ENCODE measurements around the gene PLCB1.
"Not testable (repeated sequence)": the region's sequence is repeated elsewhere in the genome, so short reads cannot be mapped to it uniquely, and the experiment has no call there.

The PLCB1 gene

DNA sequence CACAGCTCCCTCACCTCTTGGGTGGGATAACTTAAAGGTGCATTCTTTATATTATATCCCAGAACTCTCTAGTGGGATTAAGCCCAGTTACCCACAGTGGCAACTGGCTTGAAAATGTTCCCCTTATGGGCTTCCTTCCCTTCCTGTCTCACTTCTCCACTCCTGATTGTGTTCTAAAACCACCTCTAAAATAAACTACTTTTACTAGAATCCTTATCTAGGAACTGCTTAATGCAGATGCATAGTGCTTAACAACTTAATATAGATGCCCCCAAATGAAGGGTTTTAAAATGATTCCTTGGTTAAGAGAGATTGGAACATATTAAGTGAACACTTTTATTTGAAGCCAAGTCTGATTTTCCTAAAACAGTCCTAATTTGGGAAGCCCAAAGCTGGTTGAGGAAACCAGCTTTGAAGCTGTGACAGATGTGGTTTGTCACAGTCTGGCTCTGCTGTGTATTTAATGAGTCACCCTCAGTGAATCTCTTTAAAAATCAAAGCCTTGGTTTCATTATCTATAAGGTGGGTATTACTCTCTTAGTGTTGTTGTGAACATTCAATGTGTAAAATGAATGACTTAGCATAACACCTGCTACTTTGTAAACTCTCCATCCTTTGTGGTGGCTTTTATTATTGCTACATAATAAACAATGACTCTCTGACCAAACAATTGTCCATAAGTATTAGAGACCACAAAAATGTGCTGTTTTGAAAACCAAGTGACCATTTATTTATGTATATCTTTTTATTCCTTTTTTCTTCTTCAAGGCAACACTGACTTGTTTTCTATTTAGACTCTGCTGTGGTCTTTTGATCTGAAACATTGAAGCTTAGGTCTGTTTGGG, 24.4 kb downstream of the PLCB1 start:
- no peak for DNase-seq (ENCODE audit: low read depth, low spot score)

DNA sequence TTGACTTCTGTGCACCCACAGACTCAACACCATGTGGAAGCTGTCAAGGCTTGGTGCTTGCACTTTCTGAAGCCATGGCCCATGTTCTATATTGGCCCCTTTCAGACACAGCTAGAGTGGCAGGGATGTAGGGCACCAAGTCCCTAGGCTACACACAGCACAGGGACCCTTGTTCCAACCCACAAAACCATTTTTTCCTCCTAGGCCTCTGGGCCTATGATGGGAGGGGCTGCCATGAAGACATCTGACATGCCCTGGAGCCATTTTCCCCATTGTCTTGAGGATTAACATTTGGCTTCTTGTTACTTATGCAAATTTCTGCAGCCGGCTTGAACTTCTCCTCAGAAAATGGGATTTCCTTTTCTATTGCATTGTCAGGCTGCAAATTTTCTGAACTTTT, 27.2 kb downstream of the PLCB1 start:
- DNase-seq (ENCODE audit: low read depth, low spot score), result not testable (repeated sequence)

DNA sequence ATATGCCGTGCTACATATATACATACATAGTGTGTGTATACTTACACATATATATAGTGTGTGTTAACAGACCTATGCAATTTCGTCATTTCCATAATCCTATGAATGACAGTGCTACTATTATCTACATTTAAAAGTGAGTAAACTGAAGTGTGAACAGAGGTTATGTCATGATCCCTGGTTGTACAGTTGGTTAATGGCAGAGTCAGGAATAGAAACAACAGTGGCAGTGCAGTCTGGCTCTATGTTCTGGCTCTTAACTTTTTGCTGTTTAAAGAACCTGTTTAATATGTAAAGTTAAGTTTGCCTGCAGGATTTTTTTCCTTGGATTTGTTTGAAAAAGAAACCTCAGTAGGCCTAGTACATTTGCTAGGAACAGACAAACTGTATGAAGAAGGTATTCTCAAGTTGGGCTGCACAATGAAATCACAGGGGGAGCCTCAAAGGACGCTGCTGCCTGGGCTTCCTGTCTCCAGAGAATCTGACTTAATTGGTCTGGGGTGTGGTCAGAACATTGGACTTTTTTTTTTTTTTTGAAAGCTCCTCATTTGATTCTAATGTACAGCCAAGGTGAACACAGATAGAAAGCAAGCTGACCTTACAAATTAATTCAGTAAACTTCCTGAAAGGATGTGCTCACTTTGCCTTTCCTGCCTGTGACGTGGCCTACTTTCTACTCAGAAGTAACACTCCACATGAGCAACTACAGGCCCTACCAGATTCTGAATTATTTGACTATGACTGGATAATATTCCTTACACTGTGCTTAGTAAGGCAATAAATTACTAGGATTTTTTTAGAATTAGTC, 29.4 kb downstream of the PLCB1 start:
- no peak for DNase-seq (ENCODE audit: low read depth, low spot score)

DNA sequence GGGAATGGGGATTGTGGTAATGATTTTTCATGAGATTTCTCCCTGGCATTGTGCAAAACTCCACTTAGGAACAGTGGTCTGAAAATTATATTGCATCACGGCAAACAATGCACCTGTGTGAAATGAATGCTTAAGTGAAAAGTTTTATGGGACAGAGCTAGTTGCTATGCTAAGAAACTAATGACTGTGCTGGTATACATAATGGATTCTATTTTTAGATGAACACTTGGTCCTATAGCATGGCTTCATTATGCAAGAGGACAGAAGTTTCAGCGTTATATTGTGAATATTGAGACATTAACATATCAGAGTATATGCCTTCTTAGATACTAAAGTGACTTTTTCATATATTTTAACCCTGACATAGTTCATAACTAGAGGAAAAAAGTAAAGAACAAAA, 30.5 kb downstream of the PLCB1 start:
- no peak for DNase-seq (ENCODE audit: low read depth, low spot score)

DNA sequence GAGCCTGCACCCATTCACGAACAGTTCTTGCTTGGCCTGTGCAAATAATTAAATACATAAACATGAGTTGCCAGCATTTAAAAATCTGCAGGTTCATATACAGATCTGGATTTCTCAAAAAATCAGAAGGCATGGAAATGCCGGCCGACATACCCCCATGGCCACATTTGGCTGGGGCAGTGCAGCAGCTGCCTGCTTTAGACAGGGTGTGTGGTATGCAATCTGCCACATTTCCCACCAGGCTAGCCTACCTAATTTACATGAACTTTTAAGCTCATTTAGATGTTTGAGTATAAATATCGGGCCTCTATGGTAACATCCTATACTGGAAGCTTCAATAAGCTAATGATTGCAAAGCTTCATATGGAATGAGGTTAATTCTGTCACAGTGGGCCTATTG, 31.5 kb downstream of the PLCB1 start:
- DNase-seq (ENCODE audit: low read depth, low spot score), result no peak

DNA sequence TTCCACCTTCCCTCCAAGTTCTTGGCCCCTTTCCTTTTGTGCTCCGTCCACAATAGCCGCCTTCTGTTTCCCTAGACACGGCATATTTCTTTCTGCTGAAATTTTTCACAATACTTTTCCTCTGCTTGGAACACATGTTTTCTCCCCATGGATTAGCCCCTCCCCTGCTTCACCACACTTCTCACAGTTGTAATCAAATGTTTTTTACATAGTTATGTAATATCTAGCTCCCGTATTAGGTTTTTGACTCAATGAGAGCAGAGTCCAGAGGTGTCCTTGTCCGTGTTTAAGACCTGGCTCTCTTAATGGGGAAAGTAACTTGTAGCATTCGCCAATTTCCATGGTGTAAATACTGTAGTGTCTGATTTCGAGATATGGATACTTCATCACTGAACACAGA, 34.7 kb downstream of the PLCB1 start:
- no peak for DNase-seq (ENCODE audit: low read depth, low spot score)

DNA sequence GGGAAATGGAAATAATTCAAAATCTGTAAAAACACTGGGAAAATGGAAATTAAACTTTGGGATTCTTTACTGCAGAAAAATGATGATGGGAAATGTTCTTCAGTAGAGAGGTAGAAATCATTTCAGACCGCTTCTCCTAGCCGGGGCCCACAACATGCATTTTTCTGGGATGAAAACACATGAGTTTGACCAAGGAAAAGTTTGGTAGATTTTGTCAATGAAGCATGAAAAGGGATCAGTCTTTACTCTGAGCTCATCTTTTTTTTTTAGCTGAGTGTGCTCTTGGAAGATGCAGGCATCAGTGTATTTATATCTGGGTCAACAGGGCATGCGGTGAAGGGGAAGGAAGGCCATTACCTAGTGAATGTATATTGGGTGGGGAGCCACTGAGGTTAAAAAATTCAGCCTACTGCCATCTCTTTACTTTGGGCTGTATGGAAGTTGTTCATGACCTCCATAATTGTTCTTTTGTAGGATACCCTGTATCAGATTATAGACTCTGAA, 36.8 kb downstream of the PLCB1 start:
- DNase-seq (ENCODE audit: low read depth, low spot score), result no peak

DNA sequence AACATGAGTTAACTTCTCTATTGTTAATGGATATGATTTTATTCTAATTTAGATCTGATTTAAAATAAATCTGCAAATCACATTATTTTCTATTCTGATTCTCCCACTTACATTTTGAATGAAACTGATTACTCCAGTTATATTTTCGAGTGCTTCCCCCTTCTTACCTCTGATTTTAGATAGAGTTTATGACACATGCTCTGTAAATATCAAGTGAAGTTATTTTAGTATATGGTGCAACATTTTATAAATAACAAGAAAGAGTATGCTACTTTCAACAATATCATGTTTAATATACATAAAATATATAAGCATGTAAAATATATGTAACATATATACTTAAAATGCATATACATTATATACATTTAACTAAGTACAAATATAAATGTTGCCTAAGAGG, 38.9 kb downstream of the PLCB1 start:
- no peak for DNase-seq (ENCODE audit: low read depth, low spot score)

DNA sequence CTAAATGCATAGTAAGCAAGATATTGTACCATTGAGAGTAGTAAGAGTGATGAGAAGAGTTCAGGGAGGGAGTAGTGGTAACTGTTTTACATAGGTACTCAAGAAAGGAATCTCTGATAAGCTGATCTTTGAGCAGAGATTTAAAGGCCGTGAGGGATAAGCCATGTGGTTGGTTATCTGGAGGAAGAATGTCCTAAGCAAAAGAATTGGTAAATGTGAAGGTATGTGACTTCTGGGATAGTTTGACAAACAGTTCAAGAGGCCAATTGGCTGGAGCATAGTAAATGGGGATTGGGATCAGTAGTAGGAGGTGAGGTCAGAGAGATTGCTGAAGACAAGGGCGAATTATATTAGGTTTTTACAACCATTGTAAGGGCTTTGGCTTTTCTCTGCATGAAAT, 40.1 kb downstream of the PLCB1 start:
- no peak for DNase-seq (ENCODE audit: low read depth, low spot score)

DNA sequence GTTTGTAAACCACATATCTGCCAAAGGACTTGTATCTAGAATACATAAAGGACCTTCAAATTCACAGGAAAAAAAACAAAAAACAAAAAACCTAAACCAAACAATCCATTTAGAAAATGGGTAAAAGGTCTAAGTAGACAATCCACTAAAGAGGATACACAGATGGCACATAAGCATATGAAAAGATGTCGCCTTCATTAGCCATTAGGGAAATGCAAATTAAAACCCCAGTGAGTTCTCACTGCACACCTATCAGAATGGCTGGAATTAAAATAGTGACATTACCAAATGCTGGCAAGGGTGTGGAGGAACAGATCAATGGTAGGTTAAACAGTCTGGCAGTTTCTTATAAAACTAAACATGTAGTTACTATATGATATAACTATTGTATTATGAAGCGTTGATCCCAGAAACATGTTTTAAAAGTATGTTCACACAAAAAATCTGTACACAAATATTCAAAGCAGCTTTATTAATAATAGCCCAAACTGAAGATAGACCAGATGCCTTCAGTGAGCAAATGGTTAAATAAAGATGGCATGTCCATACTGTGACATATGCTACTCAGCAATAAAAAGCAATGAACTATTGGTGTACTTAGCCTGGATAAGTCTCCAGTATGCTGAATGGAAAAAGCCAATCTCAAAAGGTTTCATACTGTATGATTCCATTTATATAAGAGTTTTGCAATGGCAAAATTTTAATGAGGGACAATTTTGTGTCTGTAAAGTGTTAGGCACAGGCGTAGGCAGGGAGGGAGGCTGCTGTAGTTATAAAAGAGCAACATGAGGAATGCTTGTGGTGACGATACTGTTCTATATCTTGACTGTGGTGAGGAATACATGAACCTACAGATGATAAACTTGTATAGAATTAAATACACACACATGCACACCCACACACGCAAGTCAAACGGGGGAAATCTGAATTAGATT, 43.9 kb downstream of the PLCB1 start:
- no peak for DNase-seq (ENCODE audit: low read depth, low spot score)

DNA sequence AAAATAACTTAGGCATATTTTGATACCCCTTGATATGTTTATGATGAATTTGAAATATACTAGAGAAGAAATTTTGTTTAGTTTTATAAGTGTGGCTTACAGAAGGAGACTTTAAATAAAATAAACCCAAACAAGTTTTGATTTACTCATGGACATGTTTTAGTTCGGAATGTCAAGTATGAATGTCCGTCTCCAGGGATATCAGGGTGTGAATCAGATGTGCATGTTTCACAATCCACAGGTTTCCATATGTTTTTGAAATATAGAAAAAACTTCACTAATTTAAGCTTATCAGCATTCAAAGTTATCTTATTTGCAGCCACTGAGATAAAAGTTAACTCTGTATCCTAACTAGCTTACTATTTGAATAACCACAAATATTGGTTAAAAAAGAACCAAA, 51.5 kb downstream of the PLCB1 start:
- no peak for DNase-seq (ENCODE audit: low read depth, low spot score)

DNA sequence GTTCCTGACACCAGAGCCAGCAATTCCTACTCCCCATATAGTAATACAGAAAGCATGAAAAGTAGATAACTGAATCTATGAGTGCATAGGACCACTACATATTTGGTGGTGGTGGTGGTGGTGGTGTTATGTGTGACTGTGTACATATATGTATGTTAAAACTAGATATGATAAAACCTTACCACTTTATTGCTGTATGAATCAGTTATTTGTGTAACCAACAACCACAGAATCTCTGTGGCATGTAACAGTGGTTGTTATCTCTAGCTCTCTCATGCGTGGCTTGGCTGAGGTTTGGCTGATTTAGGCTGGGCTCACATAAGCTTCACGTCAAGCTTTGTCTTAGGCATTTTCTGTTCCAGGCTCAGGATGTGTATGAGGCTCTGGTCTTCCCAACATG, 55.7 kb downstream of the PLCB1 start:
- DNase-seq (ENCODE audit: low read depth, low spot score), result no peak

DNA sequence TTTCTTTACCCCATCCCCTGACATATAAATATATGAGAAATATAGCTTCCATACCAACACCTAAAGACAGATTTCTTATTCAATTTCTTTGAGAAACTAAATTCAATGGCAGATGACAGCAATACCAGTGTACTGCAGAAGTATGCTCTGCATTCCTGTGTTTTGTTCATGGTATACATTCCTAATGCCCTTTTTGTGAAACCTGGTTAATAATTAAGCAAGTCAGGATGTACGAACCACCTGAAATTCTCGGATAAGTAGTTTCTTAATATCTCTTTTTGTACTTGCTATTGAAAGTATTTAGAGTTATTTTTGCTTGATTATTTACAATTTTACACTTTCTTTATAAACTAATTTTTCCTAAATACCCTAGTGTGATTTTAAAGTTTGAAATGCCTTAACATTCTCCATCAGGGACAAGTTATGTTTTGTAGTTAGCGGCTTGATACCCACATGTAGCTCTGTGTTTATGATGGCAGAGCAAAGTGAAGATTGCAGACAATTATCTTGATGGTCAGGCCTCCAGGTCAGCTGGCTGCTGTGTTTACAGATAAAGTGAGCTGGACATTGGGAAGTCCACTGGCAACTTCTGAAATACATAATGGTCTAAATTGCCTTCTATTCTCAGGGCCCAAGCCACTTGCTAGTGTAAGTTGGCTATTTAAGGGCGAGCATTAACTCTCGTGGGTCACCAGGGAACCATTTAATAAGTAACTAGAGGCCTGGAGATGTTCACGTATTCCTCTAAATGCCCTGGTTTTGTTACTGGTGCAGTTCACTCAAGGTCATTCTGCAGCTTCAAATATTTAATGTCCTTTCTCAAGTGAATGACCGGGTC, 58.2 kb downstream of the PLCB1 start:
- no peak for DNase-seq (ENCODE audit: low read depth, low spot score)

DNA sequence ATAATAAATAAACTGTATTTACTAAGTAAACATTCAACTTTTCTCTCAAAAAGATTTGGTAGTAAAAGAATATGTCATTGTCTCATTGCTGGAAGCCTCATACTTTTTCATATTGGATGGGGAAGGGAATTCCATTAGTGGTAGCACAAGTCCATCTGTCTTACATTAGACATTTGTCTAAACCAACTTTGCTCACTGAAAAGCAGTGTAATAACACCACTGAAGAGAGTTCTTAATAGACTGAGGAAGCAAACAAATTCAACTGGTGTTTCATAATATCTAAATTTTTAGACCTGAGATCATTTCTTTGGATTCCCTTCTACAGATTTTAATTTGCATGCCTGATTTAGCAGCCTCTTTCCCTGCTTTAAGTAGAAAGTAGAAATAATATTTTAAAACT, 62.7 kb downstream of the PLCB1 start:
- DNase-seq (ENCODE audit: low read depth, low spot score), result no peak

DNA sequence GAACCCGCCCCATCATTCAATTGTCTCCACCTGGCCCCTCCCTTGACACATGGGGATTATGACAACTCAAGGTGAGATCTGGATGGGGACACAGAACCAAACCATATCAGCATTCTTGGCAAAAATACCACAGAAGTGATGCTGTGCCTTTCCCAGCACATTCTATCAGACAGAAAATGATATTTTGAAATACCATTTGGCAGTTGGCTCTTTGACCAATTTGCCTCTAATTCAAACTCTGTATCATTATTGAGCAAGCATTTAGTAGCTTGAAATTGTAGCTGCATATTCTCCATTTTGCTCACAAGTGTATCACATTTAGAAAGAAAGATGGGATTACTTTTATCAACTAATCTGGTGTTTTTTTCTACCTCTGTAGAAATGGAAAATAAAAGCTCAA, 64.0 kb downstream of the PLCB1 start:
- DNase-seq (ENCODE audit: low read depth, low spot score), result no peak

DNA sequence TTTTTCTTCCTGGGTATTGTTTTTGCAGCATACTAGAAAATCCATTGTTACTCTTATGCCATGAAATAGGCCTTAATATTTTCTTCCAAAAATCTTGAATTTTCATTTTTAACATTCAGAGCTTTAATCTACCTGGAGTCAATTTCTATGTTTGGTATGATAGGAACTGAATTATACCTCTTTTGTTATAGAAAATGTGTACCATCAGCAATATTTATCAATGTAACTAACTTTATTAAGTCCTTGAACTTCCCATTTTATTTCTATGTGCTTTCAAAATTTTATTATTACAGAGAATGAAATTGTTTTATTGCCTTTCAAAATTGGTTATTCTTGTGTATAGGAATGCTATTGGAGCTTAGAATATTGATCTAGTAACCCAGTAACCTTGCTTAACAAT, 68.2 kb downstream of the PLCB1 start:
- DNase-seq (ENCODE audit: low read depth, low spot score), result no peak

DNA sequence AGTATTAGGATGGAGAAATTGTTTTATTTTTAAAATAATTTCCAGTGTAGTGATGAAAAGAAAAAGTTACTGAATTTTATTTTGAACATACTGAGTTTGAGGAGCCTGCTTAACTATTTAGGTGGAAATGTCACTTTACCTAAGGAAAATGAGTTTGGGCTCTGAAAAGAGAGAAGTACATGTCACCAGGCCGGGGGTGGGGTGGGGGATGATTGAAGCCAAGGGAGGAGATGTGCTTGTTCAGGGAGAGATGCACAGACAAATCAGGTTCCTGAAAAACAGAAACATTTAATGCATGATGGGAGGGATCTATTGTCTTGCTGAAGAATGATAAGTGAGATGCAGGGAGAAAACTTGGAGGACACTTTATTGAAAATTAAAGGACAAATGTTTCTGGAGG, 71.3 kb downstream of the PLCB1 start:
- DNase-seq (ENCODE audit: low read depth, low spot score), result no peak

DNA sequence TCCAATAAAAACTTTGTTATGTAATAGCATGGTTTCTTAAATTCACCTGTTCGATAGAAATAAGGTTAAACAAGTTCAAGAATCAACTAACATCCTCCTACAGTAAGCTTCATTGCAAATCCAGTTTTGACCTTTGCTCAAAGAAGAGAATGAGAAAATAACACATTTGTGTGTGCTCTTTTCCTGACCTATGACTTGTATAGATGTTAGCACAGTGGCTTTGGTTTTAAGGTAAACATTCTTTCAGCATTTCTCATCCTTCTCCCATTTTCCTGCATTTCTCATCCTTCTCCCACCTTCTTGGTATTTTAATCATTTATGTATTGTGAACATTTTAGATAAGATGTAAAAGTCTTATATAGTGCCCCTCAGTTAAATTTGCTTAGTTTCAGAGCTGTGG, 73.9 kb downstream of the PLCB1 start:
- DNase-seq (ENCODE audit: low read depth, low spot score), result no peak

DNA sequence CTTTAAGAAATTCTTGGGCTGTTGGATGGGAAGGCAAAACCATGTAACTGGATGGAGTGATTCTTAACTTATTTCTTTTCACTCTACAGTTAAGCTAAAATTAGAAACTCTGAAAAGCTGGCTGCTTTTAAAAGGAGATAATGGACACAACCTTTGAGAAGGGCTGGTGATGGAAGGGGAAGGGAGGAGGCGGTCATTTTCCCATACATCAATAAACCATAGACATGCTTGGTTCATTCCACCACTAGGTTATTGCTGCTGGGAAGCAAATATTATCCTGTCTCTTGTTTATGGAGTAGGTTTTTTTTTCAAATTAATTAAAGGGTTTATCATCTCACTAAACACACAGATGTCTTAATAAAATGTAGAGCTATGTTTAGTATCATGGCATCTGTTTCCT, 76.2 kb downstream of the PLCB1 start:
- DNase-seq (ENCODE audit: low read depth, low spot score), result no peak

DNA sequence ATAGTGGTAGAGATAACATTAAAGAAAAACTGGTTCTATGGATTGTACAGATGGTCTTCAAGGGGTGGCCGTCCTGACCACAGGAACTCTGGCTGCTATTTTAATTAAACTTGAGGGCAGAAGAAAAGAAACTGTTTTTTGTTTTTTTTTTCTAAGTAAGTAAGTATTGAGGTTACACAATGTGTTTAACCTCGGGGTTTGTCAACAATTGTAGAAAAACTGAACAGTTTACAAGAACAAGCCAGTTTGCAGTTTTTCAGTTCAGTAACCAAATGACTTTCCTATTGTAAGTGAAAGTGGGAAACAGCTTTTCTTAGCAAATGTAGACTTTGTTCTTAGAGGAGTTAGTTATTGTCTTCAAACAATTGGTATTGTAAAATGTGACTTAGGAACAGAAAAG, 77.0 kb downstream of the PLCB1 start:
- no peak for DNase-seq (ENCODE audit: low read depth, low spot score)

DNA sequence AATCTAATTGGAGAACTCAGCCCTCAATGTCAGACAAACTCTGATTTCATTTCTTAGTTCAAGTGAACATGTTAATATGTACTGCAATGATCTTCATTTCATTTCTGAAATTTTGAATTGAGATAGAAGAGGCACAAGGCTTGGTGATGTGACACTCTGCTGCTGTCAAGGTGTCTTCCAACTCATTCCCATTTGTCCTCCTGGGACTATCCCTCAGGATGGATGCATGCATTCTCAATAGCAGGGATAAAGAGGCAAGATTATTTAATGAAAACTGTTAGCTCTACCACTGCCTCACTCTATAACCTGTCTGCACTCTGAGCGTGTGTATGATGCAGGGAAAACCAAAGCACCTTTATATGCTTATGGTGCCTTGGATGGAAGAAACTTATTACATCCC, 78.7 kb downstream of the PLCB1 start:
- DNase-seq (ENCODE audit: low read depth, low spot score), result no peak

Data from activated CD4-positive, CD25-positive, alpha-beta regulatory T cell treated with anti-CD3 and anti-CD28 coated beads, Interleukin-2, amount 50 U/mL, for 16 hours (primary cell).